Kidney (tissue), 14 donors: ENCODE data around the gene SORCS2. TPM values are rescaled to one million over a fixed set of nuclear protein-coding genes. Genes with fewer than 3 reads are reported as not detected.
A peak's percentile ranks its signal among the peaks of the same experiment; 100 is the strongest.

Source experiments
- DNase-seq, 5 donors: peaks; one replicate each; pipeline ENCODE4 v3.0.0-alpha.2; 2013 to 2020
- FAIRE-seq: peaks from 2 replicates; lab custom pipeline; 2012; peaks lifted over from hg19 to GRCh38; lab: Jason Lieb, UNC
- H3K27ac ChIP-seq, 2 donors: one replicate each; pipeline ENCODE4 v1.7.0; 2013; ENCODE audit warnings: low read depth in 2 of 2, low read length in 2 of 2, inconsistent platforms in 1 of 2
- H3K27me3 ChIP-seq: one replicate; pipeline ENCODE4 v1.7.1; 2013; ENCODE audit warnings: low read length, inconsistent platforms; ENCODE audit not compliant: control insufficient read depth, insufficient read depth
- H3K36me3 ChIP-seq, 3 donors: one replicate each; pipeline versions ENCODE4 v1.7.0 to v1.7.1; 2013; ENCODE audit warnings: low read length in 3 of 3, control low read depth in 1 of 3, inconsistent platforms in 1 of 3; ENCODE audit not compliant: insufficient read depth in 3 of 3, control insufficient read depth in 2 of 3
- H3K4me1 ChIP-seq, 3 donors: one replicate each; pipeline versions ENCODE4 v1.7.0 to v1.7.1; 2013; ENCODE audit warnings: low read length in 3 of 3, inconsistent platforms in 1 of 3, low read depth in 1 of 3; ENCODE audit not compliant: control insufficient read depth in 2 of 3, insufficient read depth in 2 of 3
- H3K4me3 ChIP-seq, 3 donors: one replicate each; pipeline versions ENCODE4 v1.7.0 to v1.8.1; 2013; ENCODE audit warnings: low read length in 3 of 3, control low read depth in 1 of 3, inconsistent platforms in 1 of 3
- H3K9ac ChIP-seq, 3 donors: one replicate each; pipeline versions ENCODE4 v1.7.0 to v1.7.1; 2013; ENCODE audit warnings: low read length in 3 of 3, control low read depth in 1 of 3, inconsistent platforms in 1 of 3
- H3K9me3 ChIP-seq, 3 donors: one replicate each; pipeline versions ENCODE4 v1.7.0 to v1.7.1; 2013; ENCODE audit warnings: low read length in 3 of 3, control low read depth in 1 of 3, inconsistent platforms in 1 of 3; ENCODE audit not compliant: control insufficient read depth in 2 of 3, insufficient read depth in 1 of 3
- CTCF ChIP-seq: IDR thresholded peaks from 3 replicates; pipeline ENCODE4 v1.5.1; 2012; ENCODE audit warnings: mild to moderate bottlenecking, moderate library complexity, borderline replicate concordance; ENCODE audit not compliant: insufficient read depth; ENCODE audit errors: extremely low read depth
- intact Hi-C: fragments of 100-400 bp; cut with DNase I; formaldehyde crosslinking; loops from one replicate; pipeline ENCODE4 v1.11.1; 2022
- polyA plus RNA-seq: library from polyadenylated mRNA; stranded (reverse); fragments of 350-450 nt; fragmentation: Illumina TruSeq; extraction: RNeasy Lipid Tissue Mini Kit (QIAGEN cat#74804); gene quantifications from one replicate; pipeline ENCODE4 v1.2.3, GENCODE V29; 2014; ENCODE audit warnings: low read depth, low replicate concordance; ENCODE audit not compliant: insufficient read depth
- total RNA-seq: library from RNA; stranded (reverse); fragmentation: NEBNext Ultra II Directional; extraction: Animal tissue kit (Norgen Biotek cat#: 25700); gene quantifications from one replicate; pipeline ENCODE4 v1.2.1, GENCODE V29; 2021
- donor health status: control.
- donor health status: control.
- donor health status: control.
- donor health status: control.
- donor health status: control.
- donor health status: DM: yes; HTN: yes; CAD: no.
- donor health status: Normal renal cell carcinoma (clear cell type).

Gene SORCS2
- total and polyA plus RNA-seq, 2 donors from 2014 or later, result 6.1 to 9.1 TPM

- intact Hi-C loops, result no loop called here
- Histone ChIP-seq H3K27me3 (no peaks in the 10 kb centered on the region), H3K4me3 (no peak overlapping the region), H3K27ac (no peak overlapping the region), H3K9ac (no peak overlapping the region), H3K36me3 (no peaks in the 10 kb centered on the region), H3K4me1 (peaks cover 0 to 2% (median 0%) of the 10 kb centered on the region in 3 donors), H3K9me3 (no peaks in the 10 kb centered on the region)
- TF ChIP-seq CTCF, result no peak
- DNase-seq (peak in 1 of 5 donors; percentile 79), FAIRE-seq (no peak)
These were observed 140.1 kb downstream of the SORCS2 start for GRCh38 chr4:7332216-7333023.

DNA sequence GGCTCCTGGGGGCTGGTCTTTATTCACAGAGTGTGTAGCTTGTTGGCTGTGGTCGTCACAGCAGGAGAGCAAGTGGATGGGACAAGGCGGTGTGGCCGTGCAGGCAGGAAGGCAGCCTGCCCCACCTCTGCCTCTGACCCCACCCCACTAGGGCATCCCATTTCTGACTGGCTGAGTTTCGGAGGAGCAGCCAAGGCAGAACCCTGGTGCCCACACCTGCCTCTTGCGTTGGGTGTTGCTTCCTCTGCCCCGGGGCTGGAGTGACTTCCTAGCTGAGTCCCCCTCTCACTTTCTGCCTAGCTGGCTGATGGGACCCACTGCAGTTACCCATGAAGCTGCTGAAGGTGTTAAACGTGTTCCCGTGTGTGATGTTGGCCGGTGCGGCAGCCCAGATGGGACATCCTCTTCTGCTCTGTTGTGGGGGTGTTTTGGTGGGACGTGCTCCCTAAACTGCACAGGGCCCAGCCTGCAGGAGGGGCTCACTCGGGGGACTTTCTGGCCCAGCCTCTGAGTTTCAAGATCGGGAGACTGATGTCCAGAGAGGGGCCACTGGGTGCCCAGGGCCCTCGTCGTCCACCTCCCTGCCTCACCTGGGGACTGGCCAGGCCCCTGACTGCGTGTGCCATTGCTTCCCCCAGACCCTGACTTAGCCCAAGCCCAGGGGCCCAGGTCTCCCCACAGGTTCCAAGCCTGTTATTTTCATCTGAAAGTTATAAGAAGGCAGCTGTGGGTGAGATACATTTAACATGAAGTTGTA lies 140.9 kb downstream of the SORCS2 start:
- FAIRE-seq, result no peak
- intact Hi-C loops, result no loop called here

DNA sequence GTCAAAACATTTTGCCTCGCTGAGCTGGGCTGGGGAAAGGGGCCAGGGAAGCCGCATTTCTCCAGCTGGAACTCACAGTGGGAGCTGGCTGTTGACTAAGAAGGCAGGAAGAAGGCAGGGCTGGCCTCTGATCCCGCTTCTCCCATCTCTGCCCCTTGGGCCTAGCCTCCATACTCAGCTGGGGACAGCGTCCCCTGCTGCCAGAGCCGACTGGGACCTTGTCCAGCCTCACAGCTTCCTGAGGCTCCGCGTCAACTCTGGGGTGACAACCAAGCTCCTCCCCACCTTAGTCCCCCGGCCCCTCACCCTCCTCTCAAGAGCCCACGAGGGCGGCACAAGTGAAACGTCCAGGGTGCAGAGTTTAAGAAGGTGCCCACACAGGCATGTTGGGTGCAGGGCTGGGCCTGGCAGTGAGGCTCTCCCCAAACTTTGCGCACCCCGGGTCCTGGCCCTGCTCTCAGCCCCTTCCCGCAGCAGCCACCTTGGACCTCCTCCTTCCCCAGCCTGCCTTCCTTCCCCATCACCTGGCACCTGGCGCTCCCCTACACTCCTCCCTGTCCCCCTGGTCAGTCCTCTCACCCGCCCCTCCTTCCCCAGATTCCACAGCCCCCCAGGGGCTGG lies 141.6 kb downstream of the SORCS2 start:
- Histone ChIP-seq H3K4me3 (no peak overlapping the region), H3K27ac (no peak overlapping the region)
- peak in 2 of 5 donors; percentile 50 to 73 for DNase-seq

More for the DNA sequence above, 140.9 kb downstream of the SORCS2 start:
- H3K36me3 ChIP-seq, result no peaks in the 10 kb centered on the region
- peak in 1 of 5 donors; percentile 32 for DNase-seq
- H3K4me3 ChIP-seq, result no peak overlapping the region
- no peaks in the 10 kb centered on the region for H3K9me3 ChIP-seq
- H3K27me3 ChIP-seq, result no peaks in the 10 kb centered on the region
- peaks cover 0 to 2% (median 0%) of the 10 kb centered on the region in 3 donors for H3K4me1 ChIP-seq
- H3K27ac ChIP-seq, result no peak overlapping the region
- no peak for TF ChIP-seq CTCF
- no peak overlapping the region for H3K9ac ChIP-seq

More for the DNA sequence above, 141.6 kb downstream of the SORCS2 start:
- intact Hi-C loops, result no loop called here
- no peaks in the 10 kb centered on the region for H3K36me3 ChIP-seq
- H3K27me3 ChIP-seq, result no peaks in the 10 kb centered on the region
- no peak for TF ChIP-seq CTCF
- no peak for FAIRE-seq
- H3K9ac ChIP-seq, result no peak overlapping the region
- H3K4me1 ChIP-seq, result peaks cover 0 to 2% (median 0%) of the 10 kb centered on the region in 3 donors
- no peaks in the 10 kb centered on the region for H3K9me3 ChIP-seq
